H1 (cell line): Measurements from ENCODE around the gene LRRC74B. TPM values are rescaled to one million over a fixed set of nuclear protein-coding genes. Genes with fewer than 3 reads are reported as not detected.

Experiments
- CTCF ChIA-PET: fragments of 300-600 bp; sonication (Branson Sonifier 250); formaldehyde crosslinking; loops from one replicate; lab custom pipeline; 2021; ENCODE audit not compliant: partially characterized antibody; lab: Charles Lee
- POLR2A ChIA-PET: fragments of 300-600 bp; sonication (Branson Sonifier 250); formaldehyde crosslinking; loops from one replicate; lab custom pipeline; 2021; ENCODE audit warnings: inconsistent platforms; ENCODE audit not compliant: partially characterized antibody; lab: Charles Lee
- DNase-seq, 2 experiments: peaks; one replicate each; pipeline versions ENCODE4 v3.0.0 to v3.0.0-alpha.2; 2010 to 2022; ENCODE audit warnings: low spot score in 2 of 2, low read depth in 1 of 2, mixed read lengths in 1 of 2
- FAIRE-seq: peaks from 2 replicates; lab custom pipeline; 2011; peaks lifted over from hg19 to GRCh38; lab: Jason Lieb, UNC
- H2AFZ ChIP-seq: 2 replicates; pipeline ENCODE4 v1.8.1; 2012; ENCODE audit warnings: low read length, inconsistent platforms
- H2AK5ac ChIP-seq: 2 replicates; pipeline ENCODE4 v1.6.1; 2013; ENCODE audit warnings: low read depth, low read length
- H2BK120ac ChIP-seq: replicated peaks from 2 replicates; pipeline ENCODE3; 2013; ENCODE audit warnings: low read depth, low read length, inconsistent platforms
- H2BK12ac ChIP-seq: 2 replicates; pipeline ENCODE4 v1.6.1; 2013; ENCODE audit warnings: low read depth, low read length
- H2BK15ac ChIP-seq: 2 replicates; pipeline ENCODE4 v1.6.1; 2013; ENCODE audit warnings: low read length
- H2BK20ac ChIP-seq: 2 replicates; pipeline ENCODE4 v1.6.1; 2013; ENCODE audit warnings: low read length
- H2BK5ac ChIP-seq: 2 replicates; pipeline ENCODE4 v1.6.1; 2013; ENCODE audit warnings: low read depth, low read length
- H3K14ac ChIP-seq: 2 replicates; pipeline ENCODE4 v1.6.1; 2013; ENCODE audit warnings: inconsistent platforms; ENCODE audit not compliant: insufficient read length
- H3K18ac ChIP-seq: 2 replicates; pipeline ENCODE4 v1.6.1; 2013; ENCODE audit warnings: low read length; ENCODE audit errors: extremely low read depth
- H3K23ac ChIP-seq: 2 replicates; pipeline ENCODE4 v1.6.1; 2013; ENCODE audit warnings: inconsistent platforms; ENCODE audit not compliant: insufficient read length
- H3K23me2 ChIP-seq: 2 replicates; pipeline ENCODE4 v1.6.1; 2013; ENCODE audit warnings: low read depth, low read length
- H3K27ac ChIP-seq: 2 replicates; pipeline ENCODE4 v1.6.1; 2011; ENCODE audit warnings: low read depth, low read length, inconsistent platforms
- H3K27me3 ChIP-seq, 4 experiments: replicated peaks in 1 of 4; 1 replicate in 1 of 4; 2 replicates in 3 of 4; pipeline versions ENCODE4 v1.6.1 to v1.8.1; 2011 to 2013; ENCODE audit warnings: low read length in 3 of 4, mild to moderate bottlenecking in 3 of 4, inconsistent platforms in 2 of 4, mixed read lengths in 2 of 4, moderate library complexity in 1 of 4; ENCODE audit not compliant: control insufficient read depth in 3 of 4, insufficient read depth in 3 of 4; ENCODE audit errors: extremely low read depth in 1 of 4
- H3K36me3 ChIP-seq, 4 experiments: 2 replicates each; pipeline versions ENCODE4 v1.6.1 to v1.8.1; 2011 to 2013; ENCODE audit warnings: mild to moderate bottlenecking in 4 of 4, low read length in 3 of 4, moderate library complexity in 2 of 4, control low read depth in 1 of 4, inconsistent platforms in 1 of 4; ENCODE audit not compliant: insufficient read depth in 4 of 4, control insufficient read depth in 2 of 4
- H3K4ac ChIP-seq: replicated peaks from 2 replicates; pipeline ENCODE3; 2013; ENCODE audit warnings: low read length, low read depth, mixed read lengths, inconsistent platforms; ENCODE audit not compliant: insufficient read length
- H3K4me1 ChIP-seq, 4 experiments: replicated peaks in 1 of 4; 1 replicate in 1 of 4; 2 replicates in 3 of 4; pipeline versions ENCODE4 v1.6.1 to v1.8.1; 2011 to 2013; ENCODE audit warnings: low read length in 3 of 4, inconsistent platforms in 2 of 4, mixed read lengths in 1 of 4; ENCODE audit not compliant: insufficient read depth in 4 of 4, control insufficient read depth in 3 of 4
- H3K4me2 ChIP-seq, 2 experiments: 2 replicates each; pipeline versions ENCODE4 v1.6.1 to v1.8.1; 2011 to 2013; ENCODE audit warnings: low read depth in 2 of 2, low read length in 2 of 2, control low read depth in 1 of 2, inconsistent platforms in 1 of 2, mild to moderate bottlenecking in 1 of 2; ENCODE audit not compliant: insufficient read depth in 1 of 2
- H3K4me3 ChIP-seq, 4 experiments: fragments of 200-600, 300-600 bp in 1 of 4; sonication (generic), shearing (Covaris generic), sonication (Bioruptor Twin) in 1 of 4; 2 replicates each; pipeline versions ENCODE4 v1.5.1 to v1.8.1; 2011 to 2016; ENCODE audit warnings: low read length in 4 of 4, low read depth in 3 of 4, control low read depth in 2 of 4, inconsistent platforms in 2 of 4, mild to moderate bottlenecking in 2 of 4, mixed read lengths in 1 of 4, moderate library complexity in 1 of 4; ENCODE audit not compliant: insufficient read depth in 2 of 4; ENCODE audit errors: extremely low read depth in 1 of 4
- H3K56ac ChIP-seq: replicated peaks from 2 replicates; pipeline ENCODE3; 2013; ENCODE audit warnings: low read depth, mild to moderate bottlenecking, mixed read lengths, low read length, inconsistent platforms; ENCODE audit not compliant: insufficient read length
- H3K79me1 ChIP-seq: 2 replicates; pipeline ENCODE4 v1.6.1; 2013; ENCODE audit warnings: low read depth, low read length, control low read depth
- H3K79me2 ChIP-seq, 2 experiments: 2 replicates each; pipeline versions ENCODE4 v1.6.1 to v1.8.1; 2012 to 2013; ENCODE audit warnings: low read length in 2 of 2, mild to moderate bottlenecking in 2 of 2, inconsistent platforms in 1 of 2; ENCODE audit not compliant: insufficient read depth in 2 of 2, control insufficient read depth in 1 of 2
- H3K9ac ChIP-seq, 4 experiments: replicated peaks in 1 of 4; 1 replicate in 1 of 4; 2 replicates in 3 of 4; pipeline versions ENCODE4 v1.6.1 to v1.8.1; 2011 to 2013; ENCODE audit warnings: low read depth in 3 of 4, low read length in 3 of 4, control low read depth in 2 of 4, mild to moderate bottlenecking in 2 of 4, moderate library complexity in 2 of 4, inconsistent platforms in 1 of 4; ENCODE audit errors: extremely low read depth in 1 of 4
- H3K9me3 ChIP-seq, 2 experiments: 2 replicates each; pipeline versions ENCODE4 v1.6.1 to v1.8.1; 2012 to 2013; ENCODE audit warnings: mild to moderate bottlenecking in 2 of 2, moderate library complexity in 2 of 2, control low read depth in 1 of 2, inconsistent platforms in 1 of 2, low read depth in 1 of 2, low read length in 1 of 2, mixed read lengths in 1 of 2; ENCODE audit not compliant: insufficient read depth in 2 of 2
- H4K20me1 ChIP-seq, 2 experiments: replicated peaks in 1 of 2; 2 replicates each; pipeline versions ENCODE3 to v1.8.1; 2011 to 2013; ENCODE audit warnings: inconsistent platforms in 2 of 2, low read length in 2 of 2, mild to moderate bottlenecking in 1 of 2; ENCODE audit not compliant: insufficient read depth in 2 of 2, control insufficient read depth in 1 of 2
- H4K5ac ChIP-seq: 2 replicates; pipeline ENCODE4 v1.6.1; 2013; ENCODE audit warnings: low read length, low read depth, mixed read lengths, inconsistent platforms; ENCODE audit not compliant: insufficient read length
- H4K8ac ChIP-seq: 2 replicates; pipeline ENCODE4 v1.8.0; 2013; ENCODE audit warnings: mild to moderate bottlenecking, moderate library complexity, low read length, inconsistent platforms; ENCODE audit not compliant: insufficient read depth; ENCODE audit errors: extremely low read depth
- H4K91ac ChIP-seq: replicated peaks from 2 replicates; pipeline ENCODE3; 2013; ENCODE audit warnings: low read length, mixed read lengths, inconsistent platforms; ENCODE audit not compliant: insufficient read length
- JUN ChIP-seq: IDR thresholded peaks from 2 replicates; pipeline ENCODE4 v1.6.1; 2011; ENCODE audit warnings: low read depth, mild to moderate bottlenecking, improper control_type of control experiment, low read length
- POLR2AphosphoS5 ChIP-seq: IDR thresholded peaks from 2 replicates; pipeline ENCODE4 v1.6.1; 2011; ENCODE audit warnings: low read depth, low read length
- WGBS, 2 experiments: shearing (Covaris generic) in 1 of 2; methylation state at CpG; one replicate each; pipeline versions ENCODE4 v1.1.6 to v1.1.7; 2013 to 2015; ENCODE audit warnings: low lambda C conversion rate in 2 of 2, mixed read lengths in 2 of 2, inconsistent platforms in 1 of 2, low coverage in 1 of 2, missing lambda C conversion rate in 1 of 2; ENCODE audit not compliant: insufficient replicate concordance in 2 of 2, insufficient coverage in 1 of 2, insufficient read length in 1 of 2; ENCODE audit errors: extremely low coverage in 1 of 2, missing lambda C conversion rate in 1 of 2; 5-methylcytosine and 5-hydroxymethylcytosine counted together
- polyA plus RNA-seq, 7 experiments: library from polyadenylated mRNA; depleted of rRNA in 3 of 7; stranded (reverse) in 5 of 7; unstranded in 2 of 7; fragments of >200 nt in 5 of 7; fragments of 200-250 nt in 2 of 7; gene quantifications; 1 replicate in 5 of 7; 2 replicates in 1 of 7; 4 replicates in 1 of 7; pipeline versions ENCODE4 v1.2.1 to v1.2.3, GENCODE V29; 2011 to 2013; ENCODE audit warnings: missing spikeins in 2 of 7, mixed read lengths in 2 of 7
- total RNA-seq: library from RNA; stranded (reverse); fragmentation: NEBNext Ultra II Directional; extraction: Animal tissue kit (Norgen Biotek cat#: 25700); gene quantifications from 2 replicates; pipeline ENCODE4 v1.2.1, GENCODE V29; 2021

Gene LRRC74B
- total and polyA plus RNA-seq, 2 of the 8 experiments (the other 6 are each of a cell fraction or from before 2014, with no cell fraction given) = not detected

DNA sequence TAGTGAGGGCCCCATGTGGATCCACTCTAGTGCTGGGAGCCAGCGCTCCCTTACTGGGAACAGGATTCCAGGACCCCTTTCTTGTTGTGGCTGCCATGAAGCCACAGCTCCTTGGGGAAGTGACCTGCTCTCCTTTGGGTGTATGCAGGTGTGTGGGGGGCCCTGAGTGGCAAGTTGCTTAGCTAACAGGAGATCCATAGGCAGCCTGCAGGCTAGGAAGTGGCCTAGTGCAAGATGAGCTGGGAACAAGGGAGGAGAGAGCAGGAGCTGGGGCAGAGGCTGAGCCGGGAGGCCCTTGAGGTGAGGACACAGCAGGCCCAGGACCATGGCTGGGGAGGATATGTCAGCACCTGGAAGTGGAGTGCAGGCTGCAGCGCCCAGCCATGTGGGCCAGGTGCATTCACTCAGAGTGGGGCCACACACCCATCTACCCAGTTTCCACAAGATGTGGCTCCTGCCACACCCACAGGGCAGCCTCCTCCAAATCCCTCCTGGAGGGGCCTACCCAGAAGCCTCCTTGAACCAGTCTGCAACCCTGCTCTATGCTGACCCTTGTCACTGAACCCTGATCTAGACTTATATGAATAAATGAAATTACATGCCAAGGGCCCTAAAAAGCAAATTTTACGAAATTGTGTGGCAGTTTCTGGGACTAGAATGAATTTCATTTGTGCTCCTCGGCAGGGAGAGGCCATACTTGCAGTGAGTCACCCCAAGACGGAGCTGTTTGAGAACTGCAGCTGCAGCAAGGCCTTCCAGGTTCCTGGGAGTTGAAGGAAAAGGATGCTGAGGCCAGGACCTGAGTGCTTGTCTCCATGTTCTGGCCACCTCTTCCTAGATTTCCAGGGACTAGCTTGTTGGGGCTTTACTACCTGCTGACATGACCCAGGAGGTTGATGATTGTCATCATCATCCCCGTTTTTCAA, 47.1 kb upstream of the LRRC74B start:
- no peak for DNase-seq
- H3K27me3 ChIP-seq = no peaks in the 10 kb centered on the region
- FAIRE-seq = no peak
- no peak overlapping the region for H3K14ac ChIP-seq
- H3K18ac ChIP-seq = no peak overlapping the region
- H4K91ac ChIP-seq = no peak overlapping the region
- H2BK20ac ChIP-seq = no peak overlapping the region
- H3K23me2 ChIP-seq = peaks cover 12% of the 10 kb centered on the region; the same call in 1 of the 2 replicates
- no peak overlapping the region for H3K56ac ChIP-seq
- no peak overlapping the region for H4K8ac ChIP-seq
- no peak overlapping the region for H2BK15ac ChIP-seq
- no peak overlapping the region for H3K4me3 ChIP-seq
- ChIA-PET CTCF (interaction anchor here (0.7 to 1.7 kb wide), 6 partner anchors 9 to 113 kb away, joined by 3 to 6 read pairs (median 4); no protein-coding TSS in a partner anchor), POLR2A (interaction anchor here (0.8 to 5.5 kb wide), 8 partner anchors 8 to 45 kb away, joined by 3 to 45 read pairs (median 4); partner anchors contain the start of gene LZTR1)
- H3K23ac ChIP-seq = no peak overlapping the region
- H3K79me2 ChIP-seq = no peaks in the 10 kb centered on the region; a peak in 1 of 4 replicates
- no peak overlapping the region for H3K9ac ChIP-seq
- H3K4ac ChIP-seq = no peak overlapping the region
- TF ChIP-seq POLR2AphosphoS5 = peak; percentile 56; the same call in 1 of the 2 replicates
- TF ChIP-seq JUN = no peak
- H3K79me1 ChIP-seq = peaks cover 2% of the 10 kb centered on the region; the same call in 1 of the 2 replicates
- 84% methylated on average over 7 of the region's 7 CpGs; no CpG with 5 or more reads in 1 of the 2 experiments for WGBS, 2 experiments
- H2AFZ ChIP-seq = no peak overlapping the region
- H3K27ac ChIP-seq = no peak overlapping the region
- H3K4me1 ChIP-seq = peaks cover 0 to 12% (median 8%) of the 10 kb centered on the region in 4 experiments; a peak in 5 of 7 replicates
- H2BK5ac ChIP-seq = no peak overlapping the region
- H4K5ac ChIP-seq = no peak overlapping the region
- H3K4me2 ChIP-seq = no peak overlapping the region
- H3K9me3 ChIP-seq = no peaks in the 10 kb centered on the region
- H4K20me1 ChIP-seq = peaks cover 6 to 10% of the 10 kb centered on the region in 2 experiments
- H3K36me3 ChIP-seq = peaks cover 2 to 7% (median 5%) of the 10 kb centered on the region in 4 experiments; a peak in 5 of 8 replicates
- no peak overlapping the region for H2BK120ac ChIP-seq
- H2AK5ac ChIP-seq = no peak overlapping the region
- H2BK12ac ChIP-seq = no peak overlapping the region
